ENCODE measurements around the gene CCRL2. TPM values are rescaled to one million over a fixed set of nuclear protein-coding genes. Genes with fewer than 3 reads are reported as not detected.
A peak's percentile ranks its signal among the peaks of the same experiment; 100 is the strongest.
"Not testable (repeated sequence)": the region's sequence is repeated elsewhere in the genome, so short reads cannot be mapped to it uniquely, and the experiment has no call there.

CCRL2 gene
- total RNA-seq, 1 donor: 0.72 TPM

DNA sequence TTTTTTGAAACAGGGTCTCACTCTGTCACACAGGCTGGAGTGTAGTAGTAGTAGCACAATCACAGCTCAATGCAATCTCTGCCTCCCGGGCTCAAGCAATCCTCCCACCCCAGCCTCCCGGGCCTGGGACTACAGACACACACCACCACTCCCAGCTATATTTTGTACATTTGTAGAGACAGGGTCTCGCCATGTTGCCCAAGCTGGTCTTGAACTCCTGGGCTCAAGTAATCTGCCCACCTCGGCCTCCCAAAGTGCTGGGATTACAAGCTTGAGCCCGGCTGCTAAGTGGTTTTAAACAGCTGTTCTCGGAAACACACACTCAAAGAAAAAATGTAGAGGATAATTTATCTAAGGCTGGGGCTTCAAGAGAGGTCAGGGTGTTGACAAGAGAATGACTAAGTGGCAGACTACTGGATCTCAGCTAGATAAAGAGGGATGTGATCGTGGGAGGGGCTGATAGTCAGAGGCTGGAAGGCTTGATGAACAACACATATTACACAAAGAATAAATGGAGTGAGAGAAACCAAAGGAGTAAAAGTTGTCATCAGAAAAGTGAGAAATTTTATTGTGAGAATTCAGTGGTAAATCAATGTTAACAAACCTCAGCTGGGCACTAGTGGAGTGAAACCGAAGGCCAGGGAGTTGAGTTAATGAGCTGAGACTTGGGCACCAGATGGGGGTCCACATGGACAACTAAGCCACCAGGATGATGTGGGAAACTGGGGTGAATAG, 6.9 kb upstream of the CCRL2 start:
- Histone ChIP-seq H3K9me3 (ENCODE audit: low read depth, low read length) (no peaks in the 10 kb centered on the region), H4K20me1 (ENCODE audit: insufficient read depth, low read length) (no peaks in the 10 kb centered on the region), H3K27ac (ENCODE audit: low read depth, low read length) (no peak overlapping the region), H2AFZ (ENCODE audit: low read length) (no peak overlapping the region), H3K4me3 (ENCODE audit: insufficient read depth, low read length) (no peak overlapping the region), H3K4me1 (ENCODE audit: insufficient read depth, low read length) (peaks cover 20% of the 10 kb centered on the region), H3K79me2 (ENCODE audit: insufficient read depth, low read length) (no peaks in the 10 kb centered on the region), H3K4me2 (ENCODE audit: insufficient read depth, low read length) (no peak overlapping the region), H3K36me3 (ENCODE audit: insufficient read depth, low read length) (no peaks in the 10 kb centered on the region), H3K27me3 (ENCODE audit: insufficient read depth, low read length) (peaks cover 6% of the 10 kb centered on the region)
- TF ChIP-seq, protein P1, sequence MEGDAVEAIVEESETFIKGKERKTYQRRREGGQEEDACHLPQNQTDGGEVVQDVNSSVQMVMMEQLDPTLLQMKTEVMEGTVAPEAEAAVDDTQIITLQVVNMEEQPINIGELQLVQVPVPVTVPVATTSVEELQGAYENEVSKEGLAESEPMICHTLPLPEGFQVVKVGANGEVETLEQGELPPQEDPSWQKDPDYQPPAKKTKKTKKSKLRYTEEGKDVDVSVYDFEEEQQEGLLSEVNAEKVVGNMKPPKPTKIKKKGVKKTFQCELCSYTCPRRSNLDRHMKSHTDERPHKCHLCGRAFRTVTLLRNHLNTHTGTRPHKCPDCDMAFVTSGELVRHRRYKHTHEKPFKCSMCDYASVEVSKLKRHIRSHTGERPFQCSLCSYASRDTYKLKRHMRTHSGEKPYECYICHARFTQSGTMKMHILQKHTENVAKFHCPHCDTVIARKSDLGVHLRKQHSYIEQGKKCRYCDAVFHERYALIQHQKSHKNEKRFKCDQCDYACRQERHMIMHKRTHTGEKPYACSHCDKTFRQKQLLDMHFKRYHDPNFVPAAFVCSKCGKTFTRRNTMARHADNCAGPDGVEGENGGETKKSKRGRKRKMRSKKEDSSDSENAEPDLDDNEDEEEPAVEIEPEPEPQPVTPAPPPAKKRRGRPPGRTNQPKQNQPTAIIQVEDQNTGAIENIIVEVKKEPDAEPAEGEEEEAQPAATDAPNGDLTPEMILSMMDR (IDR thresholded peaks at IDR 0.05; ENCODE audit: extremely low read depth, low read depth, low read length): no peak
- peak; percentile 80 for DNase-seq (ENCODE audit: insufficient read length, low spot score, missing footprints)

DNA sequence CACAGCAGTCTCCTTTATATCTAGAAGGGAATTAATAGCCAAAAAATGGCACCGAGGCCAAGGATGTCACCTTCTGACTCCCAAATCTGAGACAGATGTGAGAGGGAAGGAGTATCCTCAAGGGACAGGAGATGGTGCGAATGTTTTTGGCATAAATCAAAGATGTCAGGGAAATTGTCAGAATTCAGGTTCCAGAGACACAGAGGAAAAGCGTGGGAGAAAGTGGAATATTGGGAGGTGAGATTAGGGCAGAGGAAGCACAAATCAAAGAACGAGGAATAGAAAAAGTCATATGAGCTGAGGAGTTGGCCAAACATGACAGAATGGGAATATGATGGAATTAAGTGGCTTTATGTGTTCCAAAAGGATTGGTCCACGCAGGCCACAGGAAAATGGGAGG, 6.2 kb upstream of the CCRL2 start:
- no peak for DNase-seq (ENCODE audit: insufficient read length, low spot score, missing footprints)
- H3K27ac ChIP-seq (ENCODE audit: low read depth, low read length): no peak overlapping the region
- H3K36me3 ChIP-seq (ENCODE audit: insufficient read depth, low read length): no peaks in the 10 kb centered on the region
- H3K4me1 ChIP-seq (ENCODE audit: insufficient read depth, low read length): peaks cover 21% of the 10 kb centered on the region
- no peak overlapping the region for H3K4me2 ChIP-seq (ENCODE audit: insufficient read depth, low read length)
- TF ChIP-seq, protein P1 (IDR thresholded peaks at IDR 0.05; ENCODE audit: extremely low read depth, low read depth, low read length): no peak
- no peaks in the 10 kb centered on the region for H3K79me2 ChIP-seq (ENCODE audit: insufficient read depth, low read length)
- peaks cover 6% of the 10 kb centered on the region for H3K27me3 ChIP-seq (ENCODE audit: insufficient read depth, low read length)
- H4K20me1 ChIP-seq (ENCODE audit: insufficient read depth, low read length): no peaks in the 10 kb centered on the region
- H2AFZ ChIP-seq (ENCODE audit: low read length): no peak overlapping the region
- H3K4me3 ChIP-seq (ENCODE audit: insufficient read depth, low read length): no peak overlapping the region
- no peaks in the 10 kb centered on the region for H3K9me3 ChIP-seq (ENCODE audit: low read depth, low read length)

- TF ChIP-seq, protein P1 (IDR thresholded peaks at IDR 0.05; ENCODE audit: extremely low read depth, low read depth, low read length): no peak
Measured at GRCh38 chr3:46401579-46401978, 5.5 kb upstream of the CCRL2 start.

DNA sequence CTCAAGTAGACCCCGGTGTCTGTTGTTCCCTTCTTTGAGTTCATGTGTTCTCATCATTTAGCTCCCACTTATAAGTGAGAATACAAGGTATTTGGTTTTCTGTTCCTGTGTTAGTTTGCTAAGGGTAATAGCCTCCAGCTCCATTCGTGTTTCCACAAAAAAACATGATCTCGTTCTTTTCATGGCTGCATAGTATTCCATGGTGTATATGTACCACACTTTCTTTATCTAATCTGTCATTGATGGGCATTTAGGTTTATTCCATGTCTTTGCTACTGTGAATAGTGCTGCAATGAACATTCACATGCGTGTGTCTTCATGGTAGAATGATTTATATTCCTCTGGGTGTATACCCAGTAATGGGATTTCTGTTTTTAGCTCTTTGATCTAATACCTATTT, 4.2 kb upstream of the CCRL2 start:
- not testable (repeated sequence) for H3K4me2 ChIP-seq (ENCODE audit: insufficient read depth, low read length); H4K20me1 ChIP-seq (ENCODE audit: insufficient read depth, low read length); H3K36me3 ChIP-seq (ENCODE audit: insufficient read depth, low read length); H3K9me3 ChIP-seq (ENCODE audit: low read depth, low read length); DNase-seq (ENCODE audit: insufficient read length, low spot score, missing footprints); H3K4me3 ChIP-seq (ENCODE audit: insufficient read depth, low read length); H3K27me3 ChIP-seq (ENCODE audit: insufficient read depth, low read length); H2AFZ ChIP-seq (ENCODE audit: low read length); H3K27ac ChIP-seq (ENCODE audit: low read depth, low read length); H3K79me2 ChIP-seq (ENCODE audit: insufficient read depth, low read length)
- H3K4me1 ChIP-seq (ENCODE audit: insufficient read depth, low read length): peaks cover 34% of the 10 kb centered on the region

More at GRCh38 chr3:46401579-46401978, 5.5 kb upstream of the CCRL2 start:
- Histone ChIP-seq H3K36me3 (ENCODE audit: insufficient read depth, low read length) (no peaks in the 10 kb centered on the region), H3K4me2 (ENCODE audit: insufficient read depth, low read length) (no peak overlapping the region), H3K27me3 (ENCODE audit: insufficient read depth, low read length) (peaks cover 6% of the 10 kb centered on the region), H2AFZ (ENCODE audit: low read length) (no peak overlapping the region), H3K4me1 (ENCODE audit: insufficient read depth, low read length) (peaks cover 21% of the 10 kb centered on the region), H3K4me3 (ENCODE audit: insufficient read depth, low read length) (no peak overlapping the region), H3K9me3 (ENCODE audit: low read depth, low read length) (no peaks in the 10 kb centered on the region), H4K20me1 (ENCODE audit: insufficient read depth, low read length) (no peaks in the 10 kb centered on the region), H3K79me2 (ENCODE audit: insufficient read depth, low read length) (no peaks in the 10 kb centered on the region), H3K27ac (ENCODE audit: low read depth, low read length) (no peak overlapping the region)
- no peak for DNase-seq (ENCODE audit: insufficient read length, low spot score, missing footprints)

Data from osteoblast (primary cell).